ENCODE results near the gene KLHDC7B.

The KLHDC7B gene

GRCh38 chr22:50563413-50564160, 17.9 kb downstream of the KLHDC7B start:
- TF ChIP-seq GATA2 (IDR thresholded peaks at IDR 0.05; ENCODE audit: low read depth, low read length), result no peak
- TF ChIP-seq GATA3 (IDR thresholded peaks at IDR 0.05; ENCODE audit: low read depth, low read length), result no peak

- TF ChIP-seq GATA3 (IDR thresholded peaks at IDR 0.05; ENCODE audit: low read depth, low read length), result no peak
- no peak for TF ChIP-seq GATA2 (IDR thresholded peaks at IDR 0.05; ENCODE audit: low read depth, low read length)
Measured at GRCh38 chr22:50564289-50564688, 18.6 kb downstream of the KLHDC7B start.

- no peak for TF ChIP-seq GATA3 (IDR thresholded peaks at IDR 0.05; ENCODE audit: low read depth, low read length)
- no peak for TF ChIP-seq GATA2 (IDR thresholded peaks at IDR 0.05; ENCODE audit: low read depth, low read length)
Measured at GRCh38 chr22:50567721-50568252, 22.1 kb downstream of the KLHDC7B start.

GRCh38 chr22:50568626-50569025, 22.9 kb downstream of the KLHDC7B start:
- TF ChIP-seq GATA3 (IDR thresholded peaks at IDR 0.05; ENCODE audit: low read depth, low read length), result no peak
- no peak for TF ChIP-seq GATA2 (IDR thresholded peaks at IDR 0.05; ENCODE audit: low read depth, low read length)

DNA sequence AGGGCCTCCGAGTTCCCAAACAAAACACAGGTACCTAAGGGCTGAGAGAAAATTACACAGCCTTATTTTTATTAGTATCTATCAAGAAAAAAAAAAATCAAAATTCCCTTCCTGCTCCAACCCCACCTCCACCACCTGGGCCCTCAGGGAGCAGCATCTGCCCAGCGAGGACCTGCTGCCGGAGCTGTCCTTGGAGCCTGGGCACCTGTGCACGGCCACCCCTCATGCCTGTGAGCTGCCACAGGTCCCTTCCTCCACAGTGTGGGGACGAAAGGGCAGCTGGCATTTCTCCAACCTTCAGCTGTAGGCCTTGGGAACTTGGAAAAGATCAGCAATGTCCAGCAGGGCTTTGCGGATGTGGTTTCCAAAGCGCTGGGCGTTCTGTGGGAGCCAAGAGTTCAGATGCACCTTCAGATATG, 23.4 kb downstream of the KLHDC7B start:
- TF ChIP-seq GATA2 (IDR thresholded peaks at IDR 0.05; ENCODE audit: low read depth, low read length) (no peak), GATA3 (IDR thresholded peaks at IDR 0.05; ENCODE audit: low read depth, low read length) (no peak)

DNA sequence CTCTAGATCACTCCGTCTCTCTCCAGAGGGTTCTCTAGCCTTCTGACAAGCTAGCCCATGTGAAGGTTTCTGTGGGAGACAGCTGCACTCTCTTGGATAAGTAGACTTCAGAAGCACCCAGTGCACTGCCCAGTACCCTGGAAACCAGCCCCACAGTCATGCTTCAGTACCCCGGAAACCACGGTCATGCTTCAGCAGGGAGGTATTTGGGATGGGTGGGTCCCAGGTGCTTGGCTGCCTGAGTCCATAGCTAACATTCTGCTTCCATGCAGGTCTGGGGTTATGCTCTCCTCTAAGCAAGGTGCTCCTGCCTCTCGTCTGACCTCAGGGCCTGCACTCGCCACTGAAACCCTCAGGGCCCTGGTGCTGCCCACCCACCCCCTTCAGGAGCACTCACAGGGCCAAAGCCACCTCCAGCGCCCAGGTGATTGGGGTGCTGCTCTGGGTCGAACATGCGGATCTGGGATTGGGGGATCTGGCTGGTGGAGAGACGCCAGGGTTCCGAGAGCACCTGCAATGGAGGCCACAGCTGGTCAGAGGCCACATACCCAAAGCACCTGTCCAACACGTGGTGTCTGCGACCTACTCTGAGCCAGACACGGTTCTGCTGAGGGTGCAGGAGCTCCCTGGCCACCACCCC, 24.3 kb downstream of the KLHDC7B start:
- TF ChIP-seq GATA3 (IDR thresholded peaks at IDR 0.05; ENCODE audit: low read depth, low read length) (no peak), GATA2 (IDR thresholded peaks at IDR 0.05; ENCODE audit: low read depth, low read length) (no peak)

- TF ChIP-seq GATA3 (IDR thresholded peaks at IDR 0.05; ENCODE audit: low read depth, low read length) (no peak), GATA2 (IDR thresholded peaks at IDR 0.05; ENCODE audit: low read depth, low read length) (no peak)
Measured at GRCh38 chr22:50570861-50571260, 25.2 kb downstream of the KLHDC7B start.

- no peak for TF ChIP-seq GATA2 (IDR thresholded peaks at IDR 0.05; ENCODE audit: low read depth, low read length)
- no peak for TF ChIP-seq GATA3 (IDR thresholded peaks at IDR 0.05; ENCODE audit: low read depth, low read length)
Measured at GRCh38 chr22:50571264-50572175, 25.8 kb downstream of the KLHDC7B start.

- TF ChIP-seq GATA2 (IDR thresholded peaks at IDR 0.05; ENCODE audit: low read depth, low read length), result no peak
- no peak for TF ChIP-seq GATA3 (IDR thresholded peaks at IDR 0.05; ENCODE audit: low read depth, low read length)
Measured at GRCh38 chr22:50572965-50573364, 27.3 kb downstream of the KLHDC7B start.

- TF ChIP-seq GATA2 (IDR thresholded peaks at IDR 0.05; ENCODE audit: low read depth, low read length) (no peak), GATA3 (IDR thresholded peaks at IDR 0.05; ENCODE audit: low read depth, low read length) (no peak)
Measured at GRCh38 chr22:50573491-50574382, 28.0 kb downstream of the KLHDC7B start.

DNA sequence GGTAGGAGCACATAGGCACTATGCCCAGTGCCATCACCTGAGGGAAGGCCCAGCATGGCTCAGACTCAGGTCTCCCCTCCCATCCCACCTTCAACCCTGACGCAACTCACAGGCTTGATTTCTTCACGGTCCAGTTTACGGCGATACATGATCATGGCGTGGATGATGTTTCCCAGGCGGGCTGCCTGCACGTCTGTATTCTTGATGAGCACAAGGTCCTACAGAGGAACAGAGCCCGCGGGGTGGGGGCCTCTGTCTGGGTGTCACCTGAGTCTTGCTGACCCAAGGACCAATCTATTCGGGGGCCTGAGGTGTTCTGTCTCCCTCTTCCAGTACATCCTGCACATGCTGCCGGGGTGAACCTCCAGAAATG, 28.7 kb downstream of the KLHDC7B start:
- TF ChIP-seq GATA3 (IDR thresholded peaks at IDR 0.05; ENCODE audit: low read depth, low read length) (no peak), GATA2 (IDR thresholded peaks at IDR 0.05; ENCODE audit: low read depth, low read length) (no peak)

DNA sequence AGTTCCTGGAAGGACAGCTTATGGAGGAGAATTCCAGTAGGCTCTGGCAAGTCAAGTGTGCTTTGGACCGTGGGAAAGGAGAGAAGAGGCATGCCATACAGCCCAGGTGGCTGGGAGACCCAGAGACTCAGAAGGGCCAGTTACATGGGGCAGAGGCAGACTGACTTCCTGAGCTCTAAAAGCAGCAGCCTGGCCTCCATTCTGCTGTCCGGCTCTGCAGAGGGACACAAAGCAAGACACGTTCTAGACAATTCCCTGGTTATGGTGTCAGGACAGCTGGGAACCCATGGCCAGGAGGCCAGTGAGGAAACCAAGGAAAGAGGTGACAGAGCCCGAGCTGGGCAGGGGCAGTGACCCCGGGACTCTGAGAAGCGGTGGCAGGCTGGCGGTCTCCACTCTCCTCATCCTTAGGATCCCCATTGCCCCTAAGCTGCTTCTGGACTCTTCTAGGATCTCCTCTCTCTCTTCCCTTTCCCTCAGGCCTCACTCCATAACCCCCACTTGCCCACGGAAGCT, 29.8 kb downstream of the KLHDC7B start:
- TF ChIP-seq GATA2 (IDR thresholded peaks at IDR 0.05; ENCODE audit: low read depth, low read length) (no peak), GATA3 (IDR thresholded peaks at IDR 0.05; ENCODE audit: low read depth, low read length) (no peak)

- no peak for TF ChIP-seq GATA2 (IDR thresholded peaks at IDR 0.05; ENCODE audit: low read depth, low read length)
- no peak for TF ChIP-seq GATA3 (IDR thresholded peaks at IDR 0.05; ENCODE audit: low read depth, low read length)
Measured at GRCh38 chr22:50576070-50576469, 30.4 kb downstream of the KLHDC7B start.
